Fibroblast of lung (primary cell): ENCODE data around the gene BCAS1. TPM values are rescaled to one million over a fixed set of nuclear protein-coding genes. Genes with fewer than 3 reads are reported as not detected.

Source experiments
- DNase-seq, 2 donors: peaks; one replicate each; pipeline versions ENCODE4 v3.0.0 to v3.0.0-alpha.2; 2010; ENCODE audit warnings: low read depth in 2 of 2
- H2AFZ ChIP-seq: 2 replicates; pipeline ENCODE4 v1.5.1; 2012; ENCODE audit warnings: low read length, control low read depth, inconsistent platforms
- H3K27ac ChIP-seq: 2 replicates; pipeline ENCODE4 v1.5.1; 2011; ENCODE audit warnings: low read length, control low read depth; ENCODE audit not compliant: insufficient read depth
- H3K27me3 ChIP-seq: 2 replicates; pipeline ENCODE4 v1.5.1; 2011; ENCODE audit warnings: mild to moderate bottlenecking, low read length; ENCODE audit not compliant: control insufficient read depth, insufficient read depth
- H3K36me3 ChIP-seq: 2 replicates; pipeline ENCODE4 v1.5.1; 2011; ENCODE audit warnings: low read length; ENCODE audit not compliant: control insufficient read depth, insufficient read depth
- H3K4me1 ChIP-seq: 2 replicates; pipeline ENCODE4 v1.5.1; 2011; ENCODE audit warnings: low read length; ENCODE audit not compliant: control insufficient read depth, insufficient read depth; ENCODE audit errors: extremely low read depth
- H3K4me2 ChIP-seq: 2 replicates; pipeline ENCODE4 v1.5.1; 2011; ENCODE audit warnings: low read length, control low read depth; ENCODE audit not compliant: insufficient read depth; ENCODE audit errors: extremely low read depth
- H3K4me3 ChIP-seq, 4 experiments: fragments of 200-600 bp in 1 of 4; sonication (generic) in 1 of 4; replicated peaks in 1 of 4; 2 replicates each; pipeline ENCODE4 v1.5.1; 2011 to 2016; ENCODE audit warnings: low read length in 4 of 4, low read depth in 3 of 4, mild to moderate bottlenecking in 3 of 4, control low read depth in 2 of 4, inconsistent platforms in 1 of 4, mixed read lengths in 1 of 4; ENCODE audit not compliant: insufficient read depth in 1 of 4; ENCODE audit errors: control extremely low read depth in 1 of 4
- H3K79me2 ChIP-seq: 2 replicates; pipeline ENCODE4 v1.5.1; 2012; ENCODE audit warnings: mild to moderate bottlenecking, low read length, inconsistent platforms; ENCODE audit not compliant: control insufficient read depth, insufficient read depth
- H3K9ac ChIP-seq: 2 replicates; pipeline ENCODE4 v1.5.1; 2011; ENCODE audit warnings: mild to moderate bottlenecking, low read length, control low read depth; ENCODE audit not compliant: insufficient read depth
- H3K9me3 ChIP-seq: 2 replicates; pipeline ENCODE4 v1.5.1; 2012; ENCODE audit warnings: low read depth, low read length; ENCODE audit not compliant: control insufficient read depth, insufficient read depth
- H4K20me1 ChIP-seq: 2 replicates; pipeline ENCODE4 v1.5.1; 2011; ENCODE audit warnings: low read length; ENCODE audit not compliant: control insufficient read depth, insufficient read depth; ENCODE audit errors: extremely low read depth
- CTCF ChIP-seq, 2 donors: IDR thresholded peaks in 1 of 2; conservative IDR thresholded peaks in 1 of 2; 1 replicate in 1 of 2; 2 replicates in 1 of 2; pipeline ENCODE4 v1.5.1; 2011 to 2012; ENCODE audit warnings: low read length in 2 of 2, control low read depth in 1 of 2, inconsistent platforms in 1 of 2, low read depth in 1 of 2, mild to moderate bottlenecking in 1 of 2
- EZH2 ChIP-seq: IDR thresholded peaks from 2 replicates; pipeline ENCODE4 v1.5.1; 2012; ENCODE audit warnings: low read length, control low read depth, mild to moderate bottlenecking; ENCODE audit errors: missing control alignments
- polyA plus RNA-seq, 2 donors: library from polyadenylated mRNA; depleted of rRNA in 1 of 2; stranded (reverse) in 1 of 2; unstranded in 1 of 2; fragments of >200 nt; gene quantifications; 2 replicates each; pipeline ENCODE4 v1.2.1, GENCODE V29; 2011 to 2012; ENCODE audit warnings: missing spikeins in 1 of 2
- total RNA-seq: library from RNA; depleted of rRNA; stranded (reverse); fragments of >200 nt; gene quantifications from 2 replicates; pipeline ENCODE4 v1.2.1, GENCODE V29; 2014

BCAS1 gene
- total and polyA plus RNA-seq, 2 donors (not counting 1 experiment from before 2014, with no cell fraction given), result 0.17 TPM; not detected in 1

GRCh38 chr20:54113566-54113965, 43.2 kb upstream of the BCAS1 start:
- no peak for DNase-seq
- H3K4me3 ChIP-seq, result no peak overlapping the region

GRCh38 chr20:54112221-54112884, 42.0 kb upstream of the BCAS1 start:
- H3K4me3 ChIP-seq, result no peak overlapping the region

More at GRCh38 chr20:54113566-54113965, 43.2 kb upstream of the BCAS1 start:
- Histone ChIP-seq H3K27me3 (no peaks in the 10 kb centered on the region), H4K20me1 (no peaks in the 10 kb centered on the region), H3K79me2 (no peaks in the 10 kb centered on the region), H3K36me3 (no peaks in the 10 kb centered on the region), H2AFZ (no peak overlapping the region), H3K4me1 (peaks cover 2% of the 10 kb centered on the region), H3K27ac (no peak overlapping the region), H3K9ac (no peak overlapping the region), H3K4me2 (no peak overlapping the region), H3K9me3 (no peaks in the 10 kb centered on the region)
- no peak for TF ChIP-seq EZH2
- TF ChIP-seq CTCF (conservative IDR thresholded peaks at IDR 0.05 in 1 of 2, IDR thresholded peaks at IDR 0.05 in 1 of 2; ENCODE audit: low read depth in 1 of 2, low read length in 2 of 2), result no peak

GRCh38 chr20:54111460-54111859, 41.1 kb upstream of the BCAS1 start:
- no peak overlapping the region for H3K27ac ChIP-seq
- TF ChIP-seq CTCF (conservative IDR thresholded peaks at IDR 0.05 in 1 of 2, IDR thresholded peaks at IDR 0.05 in 1 of 2; ENCODE audit: low read depth in 1 of 2, low read length in 2 of 2), result no peak
- no peak for TF ChIP-seq EZH2
- no peaks in the 10 kb centered on the region for H3K79me2 ChIP-seq
- no peak overlapping the region for H2AFZ ChIP-seq
- H4K20me1 ChIP-seq, result no peaks in the 10 kb centered on the region
- no peak for DNase-seq
- no peaks in the 10 kb centered on the region for H3K9me3 ChIP-seq
- H3K9ac ChIP-seq, result no peak overlapping the region
- H3K4me3 ChIP-seq, result no peak overlapping the region
- no peaks in the 10 kb centered on the region for H3K27me3 ChIP-seq
- H3K36me3 ChIP-seq, result no peaks in the 10 kb centered on the region
- H3K4me1 ChIP-seq, result peaks cover 2% of the 10 kb centered on the region
- H3K4me2 ChIP-seq, result no peak overlapping the region

More at GRCh38 chr20:54112221-54112884, 42.0 kb upstream of the BCAS1 start:
- Histone ChIP-seq H2AFZ (no peak overlapping the region), H3K79me2 (no peaks in the 10 kb centered on the region), H3K36me3 (no peaks in the 10 kb centered on the region), H3K27ac (no peak overlapping the region), H3K27me3 (no peaks in the 10 kb centered on the region), H3K4me1 (peaks cover 2% of the 10 kb centered on the region), H3K9ac (no peak overlapping the region), H3K4me2 (no peak overlapping the region), H4K20me1 (no peaks in the 10 kb centered on the region), H3K9me3 (no peaks in the 10 kb centered on the region)
- DNase-seq, result no peak
- TF ChIP-seq CTCF (conservative IDR thresholded peaks at IDR 0.05 in 1 of 2, IDR thresholded peaks at IDR 0.05 in 1 of 2; ENCODE audit: low read depth in 1 of 2, low read length in 2 of 2) (no peak), EZH2 (no peak)
